H1 (cell line): ENCODE data around the gene PLEKHG4. TPM values are rescaled to one million over a fixed set of nuclear protein-coding genes. Genes with fewer than 3 reads are reported as not detected.

Experiments used
- CTCF ChIA-PET: fragments of 300-600 bp; sonication (Branson Sonifier 250); formaldehyde crosslinking; loops from one replicate; lab custom pipeline; 2021; ENCODE audit not compliant: partially characterized antibody; lab: Charles Lee
- POLR2A ChIA-PET: fragments of 300-600 bp; sonication (Branson Sonifier 250); formaldehyde crosslinking; loops from one replicate; lab custom pipeline; 2021; ENCODE audit warnings: inconsistent platforms; ENCODE audit not compliant: partially characterized antibody; lab: Charles Lee
- DNase-seq, 2 experiments: peaks; one replicate each; pipeline versions ENCODE4 v3.0.0 to v3.0.0-alpha.2; 2010 to 2022; ENCODE audit warnings: low spot score in 2 of 2, low read depth in 1 of 2, mixed read lengths in 1 of 2
- FAIRE-seq: peaks from 2 replicates; lab custom pipeline; 2011; peaks lifted over from hg19 to GRCh38; lab: Jason Lieb, UNC
- H2AFZ ChIP-seq: 2 replicates; pipeline ENCODE4 v1.8.1; 2012; ENCODE audit warnings: low read length, inconsistent platforms
- H2AK5ac ChIP-seq: 2 replicates; pipeline ENCODE4 v1.6.1; 2013; ENCODE audit warnings: low read depth, low read length
- H2BK120ac ChIP-seq: replicated peaks from 2 replicates; pipeline ENCODE3; 2013; ENCODE audit warnings: low read depth, low read length, inconsistent platforms
- H2BK12ac ChIP-seq: 2 replicates; pipeline ENCODE4 v1.6.1; 2013; ENCODE audit warnings: low read depth, low read length
- H2BK15ac ChIP-seq: 2 replicates; pipeline ENCODE4 v1.6.1; 2013; ENCODE audit warnings: low read length
- H2BK20ac ChIP-seq: 2 replicates; pipeline ENCODE4 v1.6.1; 2013; ENCODE audit warnings: low read length
- H2BK5ac ChIP-seq: 2 replicates; pipeline ENCODE4 v1.6.1; 2013; ENCODE audit warnings: low read depth, low read length
- H3K14ac ChIP-seq: 2 replicates; pipeline ENCODE4 v1.6.1; 2013; ENCODE audit warnings: inconsistent platforms; ENCODE audit not compliant: insufficient read length
- H3K18ac ChIP-seq: 2 replicates; pipeline ENCODE4 v1.6.1; 2013; ENCODE audit warnings: low read length; ENCODE audit errors: extremely low read depth
- H3K23ac ChIP-seq: 2 replicates; pipeline ENCODE4 v1.6.1; 2013; ENCODE audit warnings: inconsistent platforms; ENCODE audit not compliant: insufficient read length
- H3K23me2 ChIP-seq: 2 replicates; pipeline ENCODE4 v1.6.1; 2013; ENCODE audit warnings: low read depth, low read length
- H3K27ac ChIP-seq: 2 replicates; pipeline ENCODE4 v1.6.1; 2011; ENCODE audit warnings: low read depth, low read length, inconsistent platforms
- H3K27me3 ChIP-seq, 4 experiments: replicated peaks in 1 of 4; 1 replicate in 1 of 4; 2 replicates in 3 of 4; pipeline versions ENCODE4 v1.6.1 to v1.8.1; 2011 to 2013; ENCODE audit warnings: low read length in 3 of 4, mild to moderate bottlenecking in 3 of 4, inconsistent platforms in 2 of 4, mixed read lengths in 2 of 4, moderate library complexity in 1 of 4; ENCODE audit not compliant: control insufficient read depth in 3 of 4, insufficient read depth in 3 of 4; ENCODE audit errors: extremely low read depth in 1 of 4
- H3K36me3 ChIP-seq, 4 experiments: 2 replicates each; pipeline versions ENCODE4 v1.6.1 to v1.8.1; 2011 to 2013; ENCODE audit warnings: mild to moderate bottlenecking in 4 of 4, low read length in 3 of 4, moderate library complexity in 2 of 4, control low read depth in 1 of 4, inconsistent platforms in 1 of 4; ENCODE audit not compliant: insufficient read depth in 4 of 4, control insufficient read depth in 2 of 4
- H3K4ac ChIP-seq: replicated peaks from 2 replicates; pipeline ENCODE3; 2013; ENCODE audit warnings: low read length, low read depth, mixed read lengths, inconsistent platforms; ENCODE audit not compliant: insufficient read length
- H3K4me1 ChIP-seq, 4 experiments: replicated peaks in 1 of 4; 1 replicate in 1 of 4; 2 replicates in 3 of 4; pipeline versions ENCODE4 v1.6.1 to v1.8.1; 2011 to 2013; ENCODE audit warnings: low read length in 3 of 4, inconsistent platforms in 2 of 4, mixed read lengths in 1 of 4; ENCODE audit not compliant: insufficient read depth in 4 of 4, control insufficient read depth in 3 of 4
- H3K4me2 ChIP-seq, 2 experiments: 2 replicates each; pipeline versions ENCODE4 v1.6.1 to v1.8.1; 2011 to 2013; ENCODE audit warnings: low read depth in 2 of 2, low read length in 2 of 2, control low read depth in 1 of 2, inconsistent platforms in 1 of 2, mild to moderate bottlenecking in 1 of 2; ENCODE audit not compliant: insufficient read depth in 1 of 2
- H3K4me3 ChIP-seq, 4 experiments: fragments of 200-600, 300-600 bp in 1 of 4; sonication (generic), shearing (Covaris generic), sonication (Bioruptor Twin) in 1 of 4; 2 replicates each; pipeline versions ENCODE4 v1.5.1 to v1.8.1; 2011 to 2016; ENCODE audit warnings: low read length in 4 of 4, low read depth in 3 of 4, control low read depth in 2 of 4, inconsistent platforms in 2 of 4, mild to moderate bottlenecking in 2 of 4, mixed read lengths in 1 of 4, moderate library complexity in 1 of 4; ENCODE audit not compliant: insufficient read depth in 2 of 4; ENCODE audit errors: extremely low read depth in 1 of 4
- H3K56ac ChIP-seq: replicated peaks from 2 replicates; pipeline ENCODE3; 2013; ENCODE audit warnings: low read depth, mild to moderate bottlenecking, mixed read lengths, low read length, inconsistent platforms; ENCODE audit not compliant: insufficient read length
- H3K79me1 ChIP-seq: 2 replicates; pipeline ENCODE4 v1.6.1; 2013; ENCODE audit warnings: low read depth, low read length, control low read depth
- H3K79me2 ChIP-seq, 2 experiments: 2 replicates each; pipeline versions ENCODE4 v1.6.1 to v1.8.1; 2012 to 2013; ENCODE audit warnings: low read length in 2 of 2, mild to moderate bottlenecking in 2 of 2, inconsistent platforms in 1 of 2; ENCODE audit not compliant: insufficient read depth in 2 of 2, control insufficient read depth in 1 of 2
- H3K9ac ChIP-seq, 4 experiments: replicated peaks in 1 of 4; 1 replicate in 1 of 4; 2 replicates in 3 of 4; pipeline versions ENCODE4 v1.6.1 to v1.8.1; 2011 to 2013; ENCODE audit warnings: low read depth in 3 of 4, low read length in 3 of 4, control low read depth in 2 of 4, mild to moderate bottlenecking in 2 of 4, moderate library complexity in 2 of 4, inconsistent platforms in 1 of 4; ENCODE audit errors: extremely low read depth in 1 of 4
- H3K9me3 ChIP-seq, 2 experiments: 2 replicates each; pipeline versions ENCODE4 v1.6.1 to v1.8.1; 2012 to 2013; ENCODE audit warnings: mild to moderate bottlenecking in 2 of 2, moderate library complexity in 2 of 2, control low read depth in 1 of 2, inconsistent platforms in 1 of 2, low read depth in 1 of 2, low read length in 1 of 2, mixed read lengths in 1 of 2; ENCODE audit not compliant: insufficient read depth in 2 of 2
- H4K20me1 ChIP-seq, 2 experiments: replicated peaks in 1 of 2; 2 replicates each; pipeline versions ENCODE3 to v1.8.1; 2011 to 2013; ENCODE audit warnings: inconsistent platforms in 2 of 2, low read length in 2 of 2, mild to moderate bottlenecking in 1 of 2; ENCODE audit not compliant: insufficient read depth in 2 of 2, control insufficient read depth in 1 of 2
- H4K5ac ChIP-seq: 2 replicates; pipeline ENCODE4 v1.6.1; 2013; ENCODE audit warnings: low read length, low read depth, mixed read lengths, inconsistent platforms; ENCODE audit not compliant: insufficient read length
- H4K8ac ChIP-seq: 2 replicates; pipeline ENCODE4 v1.8.0; 2013; ENCODE audit warnings: mild to moderate bottlenecking, moderate library complexity, low read length, inconsistent platforms; ENCODE audit not compliant: insufficient read depth; ENCODE audit errors: extremely low read depth
- H4K91ac ChIP-seq: replicated peaks from 2 replicates; pipeline ENCODE3; 2013; ENCODE audit warnings: low read length, mixed read lengths, inconsistent platforms; ENCODE audit not compliant: insufficient read length
- POLR2A ChIP-seq, 2 experiments: IDR thresholded peaks; 1 replicate in 1 of 2; 2 replicates in 1 of 2; pipeline ENCODE4 v1.6.1; 2011; ENCODE audit warnings: low read depth in 2 of 2, low read length in 2 of 2, mild to moderate bottlenecking in 2 of 2; ENCODE audit errors: control extremely low read depth in 1 of 2
- POLR2AphosphoS5 ChIP-seq: IDR thresholded peaks from 2 replicates; pipeline ENCODE4 v1.6.1; 2011; ENCODE audit warnings: low read depth, low read length
- SP4 ChIP-seq: IDR thresholded peaks from 2 replicates; pipeline ENCODE4 v1.6.1; 2012; ENCODE audit warnings: low read length, inconsistent platforms
- WGBS, 2 experiments: shearing (Covaris generic) in 1 of 2; methylation state at CpG; one replicate each; pipeline versions ENCODE4 v1.1.6 to v1.1.7; 2013 to 2015; ENCODE audit warnings: low lambda C conversion rate in 2 of 2, mixed read lengths in 2 of 2, inconsistent platforms in 1 of 2, low coverage in 1 of 2, missing lambda C conversion rate in 1 of 2; ENCODE audit not compliant: insufficient replicate concordance in 2 of 2, insufficient coverage in 1 of 2, insufficient read length in 1 of 2; ENCODE audit errors: extremely low coverage in 1 of 2, missing lambda C conversion rate in 1 of 2; 5-methylcytosine and 5-hydroxymethylcytosine counted together
- polyA plus RNA-seq, 7 experiments: library from polyadenylated mRNA; depleted of rRNA in 3 of 7; stranded (reverse) in 5 of 7; unstranded in 2 of 7; fragments of >200 nt in 5 of 7; fragments of 200-250 nt in 2 of 7; gene quantifications; 1 replicate in 5 of 7; 2 replicates in 1 of 7; 4 replicates in 1 of 7; pipeline versions ENCODE4 v1.2.1 to v1.2.3, GENCODE V29; 2011 to 2013; ENCODE audit warnings: missing spikeins in 2 of 7, mixed read lengths in 2 of 7
- total RNA-seq: library from RNA; stranded (reverse); fragmentation: NEBNext Ultra II Directional; extraction: Animal tissue kit (Norgen Biotek cat#: 25700); gene quantifications from 2 replicates; pipeline ENCODE4 v1.2.1, GENCODE V29; 2021

Gene PLEKHG4
- total and polyA plus RNA-seq, 2 of the 8 experiments (the other 6 are each of a cell fraction or from before 2014, with no cell fraction given), result 7.7 to 11.1 TPM

GRCh38 chr16:67229906-67230808 lies 49.2 kb upstream of the PLEKHG4 start:
- peaks cover 5% of the 10 kb centered on the region for H3K23me2 ChIP-seq
- H2AK5ac ChIP-seq, result no peak overlapping the region
- H2AFZ ChIP-seq, result no peak overlapping the region
- no peak overlapping the region for H3K4me3 ChIP-seq
- no peak overlapping the region for H2BK15ac ChIP-seq
- H3K14ac ChIP-seq, result no peak overlapping the region
- no peak overlapping the region for H4K5ac ChIP-seq
- H2BK120ac ChIP-seq, result no peak overlapping the region
- no peaks in the 10 kb centered on the region; a peak in 2 of 7 replicates for H3K27me3 ChIP-seq
- ChIA-PET POLR2A (interaction anchor here (0.7 to 11.2 kb wide), 6 partner anchors 11 to 285 kb away, joined by 3 to 111 read pairs (median 3); partner anchors contain the start of genes ELMO3, FHOD1 and SLC9A5), CTCF (interaction anchor here (0.6 to 1.7 kb wide), 5 partner anchors 9 to 124 kb away, joined by 3 to 6 read pairs (median 3); no protein-coding TSS in a partner anchor)
- H4K20me1 ChIP-seq, result peaks cover 3 to 14% of the 10 kb centered on the region in 2 experiments
- no peak overlapping the region for H3K23ac ChIP-seq
- no peak overlapping the region for H3K9ac ChIP-seq
- WGBS, 2 experiments, result 90% methylated on average over 28 of the region's 32 CpGs; no CpG with 5 or more reads in 1 of the 2 experiments
- H4K8ac ChIP-seq, result 0 out of 2 replicates have a peak overlapping the region, but pooled peaks have one; percentile 6
- peaks cover 0 to 6% (median 3%) of the 10 kb centered on the region in 4 experiments; a peak in 3 of 7 replicates for H3K4me1 ChIP-seq
- H3K9me3 ChIP-seq, result no peaks in the 10 kb centered on the region
- no peak overlapping the region for H4K91ac ChIP-seq
- H3K4me2 ChIP-seq, result no peak overlapping the region
- no peak overlapping the region for H2BK20ac ChIP-seq
- no peak overlapping the region for H3K18ac ChIP-seq
- no peak overlapping the region for H3K27ac ChIP-seq
- FAIRE-seq (no peak), DNase-seq (no peak)
- no peaks in the 10 kb centered on the region; the same call in 1 of the 2 replicates for H3K79me1 ChIP-seq
- H3K36me3 ChIP-seq, result peaks cover 17 to 41% (median 38%) of the 10 kb centered on the region in 4 experiments; a peak in 7 of 8 replicates
- no peak overlapping the region for H3K56ac ChIP-seq
- peaks cover 0 to 13% of the 10 kb centered on the region in 2 experiments; a peak in 2 of 4 replicates for H3K79me2 ChIP-seq
- no peak overlapping the region for H2BK12ac ChIP-seq
- no peak overlapping the region for H3K4ac ChIP-seq
- TF ChIP-seq SP4 (no peak), POLR2AphosphoS5 (peak; percentile 33; the same call in 1 of the 2 replicates), POLR2A (IDR thresholded peaks at IDR 0.05; ENCODE audit: control extremely low read depth in 1 of 2, low read depth in 2 of 2, low read length in 2 of 2) (peak in 1 of 2 experiments; percentile 32; a peak in 1 of 3 replicates)
- no peak overlapping the region for H2BK5ac ChIP-seq
